SK-N-SH (cell line): ENCODE results near the gene ZNF746.

Source experiments
- TAF1 ChIP-seq: IDR thresholded peaks from 2 replicates; pipeline ENCODE4 v1.6.1; 2012; ENCODE audit warnings: low read depth, mild to moderate bottlenecking, low read length, moderate library complexity, borderline replicate concordance
- TEAD4 ChIP-seq: IDR thresholded peaks from 2 replicates; pipeline ENCODE4 v1.4.0; 2012; ENCODE audit warnings: mild to moderate bottlenecking, borderline replicate concordance; ENCODE audit not compliant: insufficient read depth
- TF ChIP-seq, protein P1 (sequence below): IDR thresholded peaks from 2 replicates; pipeline ENCODE4 v1.6.1; 2012; ENCODE audit warnings: mild to moderate bottlenecking, low read depth, low read length, moderate library complexity
- TF ChIP-seq, protein P2 (sequence below): fragments of 200-600 bp; sonication (generic); IDR thresholded peaks from 2 replicates; pipeline ENCODE4 v1.6.1; 2017; ENCODE audit warnings: antibody characterized with exemption, mild to moderate bottlenecking, moderate library complexity

DNA sequence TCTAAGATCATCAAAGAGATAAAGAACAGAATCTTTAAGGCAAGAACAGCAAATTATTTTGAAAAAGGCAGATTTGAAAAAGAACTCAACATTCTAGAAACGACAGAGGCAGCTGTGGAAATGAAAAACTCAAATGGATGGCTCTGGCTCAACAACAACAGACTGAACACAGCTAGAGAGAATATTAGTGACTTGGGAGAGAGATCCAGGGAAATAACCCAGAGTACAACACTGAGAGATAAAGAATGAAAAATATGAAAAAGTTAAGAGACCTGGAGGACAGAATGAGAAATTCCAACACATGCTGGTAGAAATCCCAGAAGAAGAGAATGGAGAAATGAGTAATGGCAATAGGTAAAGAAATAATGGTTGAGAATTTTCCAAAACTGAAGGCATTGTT, 18.9 kb downstream of the ZNF746 start:
- TF ChIP-seq TAF1 (no peak), TEAD4 (no peak)
- TF ChIP-seq, protein P1, sequence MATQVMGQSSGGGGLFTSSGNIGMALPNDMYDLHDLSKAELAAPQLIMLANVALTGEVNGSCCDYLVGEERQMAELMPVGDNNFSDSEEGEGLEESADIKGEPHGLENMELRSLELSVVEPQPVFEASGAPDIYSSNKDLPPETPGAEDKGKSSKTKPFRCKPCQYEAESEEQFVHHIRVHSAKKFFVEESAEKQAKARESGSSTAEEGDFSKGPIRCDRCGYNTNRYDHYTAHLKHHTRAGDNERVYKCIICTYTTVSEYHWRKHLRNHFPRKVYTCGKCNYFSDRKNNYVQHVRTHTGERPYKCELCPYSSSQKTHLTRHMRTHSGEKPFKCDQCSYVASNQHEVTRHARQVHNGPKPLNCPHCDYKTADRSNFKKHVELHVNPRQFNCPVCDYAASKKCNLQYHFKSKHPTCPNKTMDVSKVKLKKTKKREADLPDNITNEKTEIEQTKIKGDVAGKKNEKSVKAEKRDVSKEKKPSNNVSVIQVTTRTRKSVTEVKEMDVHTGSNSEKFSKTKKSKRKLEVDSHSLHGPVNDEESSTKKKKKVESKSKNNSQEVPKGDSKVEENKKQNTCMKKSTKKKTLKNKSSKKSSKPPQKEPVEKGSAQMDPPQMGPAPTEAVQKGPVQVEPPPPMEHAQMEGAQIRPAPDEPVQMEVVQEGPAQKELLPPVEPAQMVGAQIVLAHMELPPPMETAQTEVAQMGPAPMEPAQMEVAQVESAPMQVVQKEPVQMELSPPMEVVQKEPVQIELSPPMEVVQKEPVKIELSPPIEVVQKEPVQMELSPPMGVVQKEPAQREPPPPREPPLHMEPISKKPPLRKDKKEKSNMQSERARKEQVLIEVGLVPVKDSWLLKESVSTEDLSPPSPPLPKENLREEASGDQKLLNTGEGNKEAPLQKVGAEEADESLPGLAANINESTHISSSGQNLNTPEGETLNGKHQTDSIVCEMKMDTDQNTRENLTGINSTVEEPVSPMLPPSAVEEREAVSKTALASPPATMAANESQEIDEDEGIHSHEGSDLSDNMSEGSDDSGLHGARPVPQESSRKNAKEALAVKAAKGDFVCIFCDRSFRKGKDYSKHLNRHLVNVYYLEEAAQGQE = no peak
- TF ChIP-seq, protein P2, sequence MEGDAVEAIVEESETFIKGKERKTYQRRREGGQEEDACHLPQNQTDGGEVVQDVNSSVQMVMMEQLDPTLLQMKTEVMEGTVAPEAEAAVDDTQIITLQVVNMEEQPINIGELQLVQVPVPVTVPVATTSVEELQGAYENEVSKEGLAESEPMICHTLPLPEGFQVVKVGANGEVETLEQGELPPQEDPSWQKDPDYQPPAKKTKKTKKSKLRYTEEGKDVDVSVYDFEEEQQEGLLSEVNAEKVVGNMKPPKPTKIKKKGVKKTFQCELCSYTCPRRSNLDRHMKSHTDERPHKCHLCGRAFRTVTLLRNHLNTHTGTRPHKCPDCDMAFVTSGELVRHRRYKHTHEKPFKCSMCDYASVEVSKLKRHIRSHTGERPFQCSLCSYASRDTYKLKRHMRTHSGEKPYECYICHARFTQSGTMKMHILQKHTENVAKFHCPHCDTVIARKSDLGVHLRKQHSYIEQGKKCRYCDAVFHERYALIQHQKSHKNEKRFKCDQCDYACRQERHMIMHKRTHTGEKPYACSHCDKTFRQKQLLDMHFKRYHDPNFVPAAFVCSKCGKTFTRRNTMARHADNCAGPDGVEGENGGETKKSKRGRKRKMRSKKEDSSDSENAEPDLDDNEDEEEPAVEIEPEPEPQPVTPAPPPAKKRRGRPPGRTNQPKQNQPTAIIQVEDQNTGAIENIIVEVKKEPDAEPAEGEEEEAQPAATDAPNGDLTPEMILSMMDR = no peak
